ENCODE measurements around the gene TGFB1I1. TPM values are rescaled to one million over a fixed set of nuclear protein-coding genes. Genes with fewer than 3 reads are reported as not detected.

Gene TGFB1I1
- total and polyA plus RNA-seq, 2 of the 4 experiments (the other 2 are of a cell fraction): 24.9 to 128 TPM

GRCh38 chr16:31456988-31457360 lies 15.0 kb upstream of the TGFB1I1 start:
- Histone ChIP-seq H2BK20ac (ENCODE audit: low read depth, low read length) (no peak overlapping the region), H3K9me1 (ENCODE audit: insufficient read depth, low read length) (peaks cover 26% of the 10 kb centered on the region), H3K79me1 (ENCODE audit: low read depth in 1 of 2, low read length in 2 of 2) (peaks cover 20 to 72% of the 10 kb centered on the region in 2 experiments), H3K36me3 (ENCODE audit: control insufficient read depth, insufficient read depth, low read length) (peaks cover 2% of the 10 kb centered on the region), H2AK9ac (replicated peaks; ENCODE audit: low read depth, low read length, poor library complexity) (peak overlapping the region; percentile 58), H3K23ac (ENCODE audit: low read depth, low read length) (0 out of 2 replicates have a peak overlapping the region, but pooled peaks have one; percentile 31), H4K91ac (ENCODE audit: insufficient read depth, low read depth, low read length) (no peak overlapping the region), H3K9ac (ENCODE audit: low read depth, low read length) (no peak overlapping the region), H2AFZ (replicated peaks; ENCODE audit: low read length, poor library complexity) (peak overlapping the region; percentile 7), H3K9me3 (ENCODE audit: control insufficient read depth, insufficient read depth, low read length) (no peaks in the 10 kb centered on the region), H3K4me2 (ENCODE audit: low read depth, low read length) (no peak overlapping the region; the same call in 1 of the 2 replicates), H3K4ac (ENCODE audit: low read depth, low read length) (no peak overlapping the region), H2BK120ac (ENCODE audit: low read depth, low read length) (no peak overlapping the region), H4K8ac (ENCODE audit: low read depth in 2 of 2, low read length in 2 of 2) (no peak overlapping the region), H3K18ac (ENCODE audit: low read depth, low read length) (no peak overlapping the region), H3K27ac (ENCODE audit: insufficient read depth, low read length) (no peak overlapping the region), H2BK5ac (ENCODE audit: low read depth, low read length, poor library complexity, severe bottlenecking) (no peak overlapping the region), H4K20me1 (ENCODE audit: insufficient read depth, low read length) (peaks cover 40% of the 10 kb centered on the region), H2BK15ac (ENCODE audit: low read depth, low read length) (no peak overlapping the region), H4K5ac (ENCODE audit: low read depth, low read length) (no peak overlapping the region), H3K56ac (ENCODE audit: extremely low read depth, insufficient read depth, low read length) (no peak overlapping the region), H3K4me1 (ENCODE audit: control insufficient read depth, insufficient read depth, low read length) (peaks cover 23% of the 10 kb centered on the region), H3K14ac (replicated peaks; ENCODE audit: low read depth, low read length) (no peak overlapping the region), H3K27me3 (ENCODE audit: control insufficient read depth, insufficient read depth, low read length) (no peaks in the 10 kb centered on the region), H3K4me3 (ENCODE audit: insufficient read depth, low read depth, low read length) (no peak overlapping the region), H2AK5ac (ENCODE audit: low read depth, low read length) (no peak overlapping the region)
- TF ChIP-seq FOS (IDR thresholded peaks at IDR 0.05; ENCODE audit: low read depth, low read length) (no peak), MXI1 (IDR thresholded peaks at IDR 0.05; ENCODE audit: borderline replicate concordance, low read depth, low read length) (no peak), POLR2A (IDR thresholded peaks at IDR 0.05; ENCODE audit: low read depth, low read length) (no peak)
- in situ Hi-C loops (cut with MboI; ENCODE audit: low sequenced_read_pairs): loop anchor here (25.0 kb wide), 1 partner anchor 405 kb away; the partner anchor contains the start of gene ZNF267
- POLR2A ChIA-PET (ENCODE audit: unreplicated experiment): no interaction called here
- CTCF ChIA-PET: no interaction called here
- no peak for DNase-seq
- no peak for ATAC-seq (ENCODE audit: low read depth)
- intact Hi-C loops (cut with micrococcal nuclease): no loop called here
- dilution Hi-C loops (cut with HindIII; ENCODE audit: low sequenced_read_pairs, unreplicated experiment): no loop called here
- WGBS, 2 experiments (ENCODE audit: extremely low coverage in 2 of 2, insufficient read length in 1 of 2): no CpG with 5 or more reads among the region's 8 CpGs
- no TSS peak for BruUV-seq (replicated peaks)
